Stimulated activated CD4-positive, alpha-beta T cell treated with anti-CD3 and anti-CD28 coated beads, TNF-alpha, amount 100 ng/mL, for 24 hours (primary cell): ENCODE measurements around the gene ITPK1.

Source experiments
- DNase-seq, 3 experiments: peaks; one replicate each; pipeline ENCODE4 v3.0.0-alpha.2; 2020; ENCODE audit warnings: low read depth in 3 of 3

ITPK1 gene

GRCh38 chr14:93028724-93029076, 87.0 kb downstream of the ITPK1 start:
- no peak for DNase-seq

- DNase-seq, result no peak
Measured at GRCh38 chr14:93027810-93028723, 87.7 kb downstream of the ITPK1 start.

DNA sequence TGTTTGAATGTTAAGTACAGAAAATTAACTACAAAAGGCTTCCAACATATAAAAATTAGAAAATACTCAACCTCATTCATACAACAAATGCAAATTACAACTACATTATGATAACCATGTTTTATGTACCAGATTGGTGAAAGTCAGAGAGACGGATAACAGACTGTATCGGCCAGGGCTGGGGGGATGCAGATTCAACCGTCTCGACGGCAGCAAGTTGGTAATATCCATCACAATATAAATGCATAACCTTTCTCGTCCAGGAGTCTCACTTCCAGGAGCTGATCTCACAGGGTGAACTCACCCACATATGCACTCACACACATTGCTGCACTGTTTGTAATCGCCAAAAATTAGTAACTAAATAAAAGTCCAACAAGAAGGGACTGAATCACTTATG, 89.4 kb downstream of the ITPK1 start:
- no peak for DNase-seq

DNA sequence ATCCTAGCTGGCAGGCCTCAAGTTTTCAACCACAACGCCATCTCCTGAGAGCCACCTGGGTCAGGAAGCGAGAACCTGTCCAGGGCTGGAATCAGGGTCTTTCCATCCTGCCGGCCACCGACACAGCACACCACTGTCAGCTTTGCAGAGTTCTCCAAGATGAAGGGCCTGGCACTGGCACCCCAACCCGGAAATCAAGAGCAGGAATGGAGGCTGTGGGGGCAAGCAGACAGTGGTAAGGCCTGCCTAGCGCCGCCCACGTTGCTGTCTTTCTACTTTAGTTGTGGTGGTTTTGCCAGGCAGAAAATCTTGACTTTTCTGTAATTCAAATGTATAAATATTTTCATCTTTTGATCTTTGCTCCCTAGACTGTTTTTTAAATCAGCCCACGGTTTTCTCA, 90.7 kb downstream of the ITPK1 start:
- no peak for DNase-seq

DNA sequence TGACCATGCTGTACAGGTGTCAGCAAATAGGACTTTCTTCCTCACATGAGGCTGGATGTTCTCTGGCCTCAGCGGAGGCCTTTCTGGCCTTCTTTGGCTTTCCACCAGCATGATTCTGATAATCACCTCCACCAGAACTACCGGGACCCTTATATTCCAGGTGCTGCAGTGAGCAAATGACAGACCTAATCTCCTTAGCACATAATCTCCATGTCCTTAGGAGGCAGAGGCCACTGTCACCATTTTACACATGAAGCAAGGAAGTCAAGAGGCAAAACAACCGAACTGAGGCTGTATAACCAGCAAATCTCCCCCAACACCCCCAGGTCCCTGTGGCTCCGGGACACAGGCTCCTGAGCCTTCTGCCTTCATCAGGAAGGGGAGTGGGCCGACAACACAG, 91.2 kb downstream of the ITPK1 start:
- DNase-seq, result no peak

DNA sequence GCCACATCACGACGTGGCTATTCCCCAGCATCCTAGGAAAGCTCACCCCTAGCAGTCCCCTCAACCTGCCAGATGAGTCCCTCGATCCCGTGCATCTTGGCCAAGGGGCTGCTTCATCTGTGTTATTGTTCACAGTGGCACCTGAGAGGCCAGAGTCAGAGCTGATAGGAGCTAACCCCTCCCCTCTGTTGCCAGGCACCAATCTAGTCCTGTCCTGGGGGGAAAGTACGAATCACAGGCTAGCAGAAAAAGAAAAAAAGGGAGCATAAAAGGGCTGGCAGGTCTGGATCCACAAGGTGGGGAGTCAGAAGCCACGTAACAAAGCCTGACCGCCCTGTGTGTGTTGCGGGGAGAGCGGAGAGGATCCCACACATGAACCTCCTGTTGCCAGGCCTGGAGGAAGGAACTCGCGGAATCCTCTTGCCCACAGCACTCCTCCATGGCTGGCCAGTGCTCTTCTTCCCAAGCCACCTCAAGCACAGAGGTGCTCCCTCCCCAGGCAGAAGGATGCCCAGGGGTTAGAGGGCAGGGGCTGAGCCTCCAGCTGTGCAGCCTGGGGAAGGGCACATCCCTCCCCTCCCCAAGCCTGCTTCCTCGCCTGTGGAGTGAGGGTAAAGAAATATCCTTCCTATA, 91.8 kb downstream of the ITPK1 start:
- no peak for DNase-seq

DNA sequence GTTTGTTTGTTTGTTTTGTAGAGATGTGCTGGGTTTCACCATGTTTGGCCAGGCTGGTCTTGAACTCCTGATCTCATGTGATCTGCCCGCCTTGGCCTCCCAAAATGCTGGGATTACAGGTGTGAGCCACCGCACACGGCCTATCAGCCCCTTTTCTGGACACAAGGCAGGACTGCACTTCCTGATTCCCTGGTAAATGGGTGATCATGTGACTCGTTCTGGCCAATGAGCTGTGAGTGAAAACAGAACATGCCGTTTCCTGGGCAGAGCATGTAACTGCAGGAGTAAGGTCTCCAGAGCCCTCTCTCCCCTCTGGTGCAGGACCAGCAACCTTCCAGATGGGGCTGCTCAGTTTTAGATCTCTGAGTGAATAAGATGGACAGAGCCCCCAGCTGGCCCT, 92.7 kb downstream of the ITPK1 start:
- no peak for DNase-seq

GRCh38 chr14:93019970-93020369, 95.8 kb downstream of the ITPK1 start:
- no peak for DNase-seq

DNA sequence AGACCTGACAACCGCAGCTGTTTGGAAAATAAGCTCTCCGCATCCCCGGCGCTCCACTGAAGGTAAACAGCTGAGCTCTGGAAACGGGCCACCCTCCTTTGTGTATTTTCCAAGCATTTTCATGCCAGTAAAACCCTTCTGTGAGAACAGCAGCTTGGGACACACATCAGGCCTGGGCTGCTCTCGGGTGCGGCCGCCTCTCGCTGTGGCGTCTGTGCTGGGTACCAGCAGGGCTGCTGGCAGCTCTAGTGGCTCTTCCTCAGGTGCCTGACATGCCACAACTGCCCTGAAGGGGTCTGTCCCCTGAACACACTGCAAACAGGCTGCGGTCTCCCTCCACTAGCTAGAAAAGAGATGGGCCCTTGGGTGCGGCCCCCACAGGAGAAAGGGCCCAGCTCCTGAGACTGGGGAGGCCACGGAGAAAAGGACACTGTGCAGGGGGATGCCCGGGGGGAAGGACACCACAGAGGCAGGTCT, 96.3 kb downstream of the ITPK1 start:
- DNase-seq, result no peak

DNA sequence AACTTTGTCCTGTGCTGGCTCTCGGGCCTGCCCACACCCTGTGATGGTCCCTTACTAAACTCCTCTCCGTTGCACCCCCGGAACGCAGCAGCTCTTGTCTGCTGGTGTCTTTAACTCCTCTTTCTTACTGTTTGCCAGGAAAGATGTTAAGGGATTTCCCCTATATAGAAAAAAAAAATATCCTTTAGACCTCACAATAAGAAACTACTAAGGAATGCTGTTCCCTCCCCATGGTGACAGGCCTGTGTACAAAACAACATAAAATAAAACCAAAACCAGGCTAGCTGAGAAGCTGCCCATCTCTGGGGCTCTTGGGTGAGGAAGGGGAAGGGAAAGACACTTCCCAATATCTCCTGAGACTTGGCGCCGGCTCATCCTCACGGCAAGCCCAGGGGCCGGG, 97.4 kb downstream of the ITPK1 start:
- no peak for DNase-seq

- no peak for DNase-seq
Measured at GRCh38 chr14:93017898-93018297, 97.8 kb downstream of the ITPK1 start.

- DNase-seq, result no peak
Measured at GRCh38 chr14:93017301-93017797, 98.4 kb downstream of the ITPK1 start.

GRCh38 chr14:93016275-93016845, 99.4 kb downstream of the ITPK1 start:
- no peak for DNase-seq

- no peak for DNase-seq
Measured at GRCh38 chr14:93015505-93015904, 100.2 kb downstream of the ITPK1 start.

- no peak for DNase-seq
Measured at GRCh38 chr14:93015064-93015463, 100.7 kb downstream of the ITPK1 start.

DNA sequence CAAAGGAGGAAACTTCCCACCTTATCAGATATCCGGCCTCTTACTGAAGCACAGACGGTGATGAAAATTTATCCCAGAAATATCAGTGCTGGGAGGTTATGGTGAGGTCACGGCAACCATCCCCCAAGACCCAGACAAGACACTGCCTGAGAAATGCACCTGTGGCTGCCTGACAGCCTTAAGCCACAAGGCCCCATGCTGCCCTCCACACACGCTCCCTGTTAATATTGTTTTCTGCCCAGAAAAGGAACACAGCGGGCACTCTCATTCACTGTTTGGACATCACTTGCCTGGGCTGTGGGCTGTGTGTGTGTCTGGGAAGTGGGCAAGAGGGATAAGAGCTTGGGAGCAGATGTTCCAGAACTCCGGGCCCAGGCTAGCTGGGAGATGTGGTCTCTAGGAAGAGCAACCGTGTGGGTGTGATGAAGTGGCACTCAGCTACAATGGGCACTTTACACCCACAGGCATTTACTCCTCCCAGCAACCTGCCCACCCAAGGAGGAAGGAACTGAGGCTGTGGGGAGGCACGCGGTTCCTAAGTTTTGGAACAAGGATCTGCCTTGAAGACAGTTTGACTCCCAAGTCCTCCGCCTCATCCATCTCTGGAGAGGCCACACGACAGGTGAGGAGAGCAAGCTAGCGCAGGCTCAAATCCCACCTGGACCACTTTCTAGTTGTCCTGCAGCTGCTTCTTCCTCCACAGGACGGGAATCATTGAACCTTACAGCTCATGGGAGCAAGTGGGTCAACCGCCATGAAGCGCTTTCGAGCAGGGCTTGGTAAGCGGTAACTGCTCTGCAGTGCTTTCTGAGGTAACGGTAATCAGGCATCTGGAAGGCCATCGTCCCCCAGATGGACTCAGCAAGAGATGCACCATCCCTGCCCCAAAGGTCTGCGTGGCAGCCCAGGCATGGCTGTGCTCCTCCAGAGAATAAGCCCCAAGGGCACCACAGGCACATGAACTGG, 101.4 kb downstream of the ITPK1 start:
- DNase-seq, result no peak

DNA sequence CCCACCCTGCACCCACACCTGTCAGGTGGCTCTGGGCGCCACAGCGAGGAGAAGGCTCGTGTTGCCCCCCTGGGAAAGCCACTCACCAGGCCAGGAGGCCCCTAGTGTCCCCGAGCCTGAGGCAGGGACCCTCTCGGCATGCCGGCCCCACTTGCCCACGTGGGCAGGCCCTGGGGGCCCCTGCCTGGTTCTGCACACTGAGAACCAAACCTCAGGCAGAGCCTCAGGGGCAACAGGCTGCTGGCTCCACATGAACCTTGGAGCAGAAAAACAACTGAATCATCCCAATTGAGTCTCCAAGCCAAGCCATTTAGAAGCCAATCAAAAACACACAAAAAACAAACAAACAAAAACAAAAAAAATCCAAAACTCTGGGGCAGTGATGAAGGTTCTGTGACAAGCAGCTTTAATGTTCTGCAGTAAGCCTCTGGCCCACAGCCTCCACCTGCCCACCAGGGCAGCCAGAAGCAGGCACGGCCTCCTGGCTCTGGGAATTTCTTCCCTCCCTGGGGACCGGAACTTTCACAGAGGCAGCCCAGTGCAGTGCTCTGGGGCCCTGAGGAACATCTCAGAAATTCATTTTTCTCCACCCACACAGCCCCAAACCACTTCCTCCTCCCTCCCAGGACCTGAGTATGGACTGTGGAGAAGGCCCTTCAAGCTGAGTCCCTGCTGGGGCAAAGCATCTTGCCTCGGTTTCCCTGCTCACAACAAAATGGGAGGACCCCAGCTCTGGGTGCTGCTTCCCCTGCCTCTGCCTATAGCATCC, 102.6 kb downstream of the ITPK1 start:
- no peak for DNase-seq

- DNase-seq, result no peak
Measured at GRCh38 chr14:93012506-93012905, 103.2 kb downstream of the ITPK1 start.

- DNase-seq, result no peak
Measured at GRCh38 chr14:93011650-93012325, 103.9 kb downstream of the ITPK1 start.

- no peak for DNase-seq
Measured at GRCh38 chr14:93011141-93011529, 104.6 kb downstream of the ITPK1 start.
